RPMI8226 (cell line): ENCODE measurements around the gene RHOU.
"Not testable (repeated sequence)": the region's sequence is repeated elsewhere in the genome, so short reads cannot be mapped to it uniquely, and the experiment has no call there.

Source experiments
- DNase-seq: peaks from one replicate; pipeline ENCODE4 v3.0.0-alpha.2; 2015

RHOU gene

DNA sequence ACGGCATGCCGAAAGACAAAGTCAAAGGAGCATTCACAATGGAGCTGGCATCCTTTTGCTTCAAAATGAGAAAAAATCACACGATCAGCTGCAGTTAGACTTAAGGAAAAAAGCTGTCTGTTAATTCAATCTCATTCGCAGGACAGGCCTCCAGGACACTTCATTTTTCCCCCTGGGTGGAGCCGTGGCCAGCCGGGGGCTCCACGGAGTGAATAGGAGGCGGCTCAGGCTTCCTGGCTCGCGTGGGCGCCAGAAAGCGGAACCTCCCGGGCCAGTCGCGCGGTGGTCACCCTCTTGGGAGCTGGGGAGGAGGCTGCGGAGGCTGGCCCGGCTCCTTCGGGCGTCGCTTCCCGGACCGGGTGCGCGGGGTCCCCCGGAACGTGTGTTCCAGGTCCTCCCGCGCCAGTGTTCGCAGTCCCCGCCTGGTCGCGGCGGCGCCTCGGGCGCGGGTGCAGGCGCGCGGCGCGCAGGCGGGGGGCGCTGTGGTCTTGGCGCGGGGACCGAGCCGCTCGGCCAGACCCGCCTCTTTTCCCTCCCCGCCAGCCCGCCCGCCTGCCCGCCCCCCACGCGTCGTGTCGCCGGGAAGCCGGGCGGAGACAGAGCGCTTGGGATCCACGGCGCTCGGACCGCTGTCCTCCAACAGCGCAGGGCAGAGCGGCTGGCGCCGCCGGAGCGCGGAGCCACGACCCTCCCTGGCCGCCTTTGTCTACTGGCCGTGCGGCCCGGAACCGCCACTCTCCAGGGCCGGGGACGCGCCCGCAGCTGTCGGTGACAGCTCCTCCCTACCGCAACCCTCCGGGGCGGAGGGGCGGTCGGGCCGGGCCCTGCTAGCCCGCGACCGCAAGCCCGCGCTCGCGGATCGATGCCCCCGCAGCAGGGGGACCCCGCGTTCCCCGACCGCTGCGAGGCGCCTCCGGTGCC is at the start of gene RHOU:
Gene RHOU, plus strand, starts transcription at position 599 of the 921 bp plus-strand sequence. Its CDS starts 264 bp downstream, at position 863.
- peak; percentile 61 for DNase-seq

DNA sequence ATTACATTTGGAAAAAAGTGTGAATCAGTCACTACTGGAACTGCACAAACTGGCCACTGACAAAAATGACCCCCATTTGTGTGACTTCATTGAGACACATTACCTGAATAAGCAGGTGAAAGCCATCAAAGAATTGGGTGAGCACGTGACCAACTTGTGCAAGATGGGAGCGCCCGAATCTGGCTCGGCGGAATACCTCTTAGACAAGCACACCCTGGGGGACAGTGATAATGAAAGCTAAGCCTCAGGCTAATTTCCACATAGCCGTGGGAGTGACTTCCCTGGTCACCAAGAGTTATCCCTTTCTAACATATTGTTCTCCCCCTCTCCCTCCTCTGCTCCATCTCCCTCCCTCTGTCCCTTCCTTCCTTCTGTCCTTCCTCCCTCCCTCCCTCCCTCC is 47.7 kb upstream of the RHOU start:
- DNase-seq = no peak

DNA sequence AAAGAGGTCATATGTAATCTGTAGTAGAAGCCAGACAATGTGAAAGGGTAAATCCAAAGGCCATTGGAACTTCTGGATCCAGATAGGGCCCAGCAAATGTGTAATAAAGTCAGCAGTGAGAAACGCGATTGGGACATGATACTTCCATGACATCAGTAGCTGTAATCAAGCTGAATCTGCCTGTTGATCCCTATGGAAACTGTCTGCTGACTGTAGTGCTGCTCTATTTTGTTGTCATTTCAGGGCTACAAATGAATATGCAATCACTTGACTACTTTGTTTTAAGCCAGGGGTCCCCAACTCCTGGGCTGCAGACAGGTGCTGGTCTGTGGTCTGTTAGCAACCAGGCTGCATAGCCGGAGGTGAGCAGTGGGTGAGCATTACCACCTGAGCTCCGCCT is 46.0 kb upstream of the RHOU start:
- DNase-seq = peak; percentile 13

- DNase-seq = no peak
Measured at GRCh38 chr1:228691211-228691610, 44.1 kb upstream of the RHOU start.

DNA sequence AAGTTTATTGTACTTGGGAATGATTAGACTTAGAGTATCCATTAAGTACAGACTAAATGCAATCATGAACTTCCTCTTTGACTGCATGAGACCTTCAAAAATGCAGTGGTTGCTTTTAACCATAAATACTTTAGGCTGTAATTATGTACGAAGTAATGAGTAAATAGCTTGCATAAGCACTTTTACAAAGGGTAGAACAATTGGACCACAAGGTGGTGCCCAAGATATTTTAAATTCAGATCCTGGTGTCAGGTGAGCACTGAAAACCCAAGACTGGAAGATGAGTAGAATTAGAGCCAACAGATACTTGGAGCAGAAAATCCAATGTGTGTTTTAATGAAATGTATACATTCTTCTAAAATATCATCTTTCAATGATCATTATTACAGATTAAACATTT is 43.4 kb upstream of the RHOU start:
- peak; percentile 78 for DNase-seq

GRCh38 chr1:228694447-228694846 is 40.8 kb upstream of the RHOU start:
- DNase-seq = not testable (repeated sequence)

DNA sequence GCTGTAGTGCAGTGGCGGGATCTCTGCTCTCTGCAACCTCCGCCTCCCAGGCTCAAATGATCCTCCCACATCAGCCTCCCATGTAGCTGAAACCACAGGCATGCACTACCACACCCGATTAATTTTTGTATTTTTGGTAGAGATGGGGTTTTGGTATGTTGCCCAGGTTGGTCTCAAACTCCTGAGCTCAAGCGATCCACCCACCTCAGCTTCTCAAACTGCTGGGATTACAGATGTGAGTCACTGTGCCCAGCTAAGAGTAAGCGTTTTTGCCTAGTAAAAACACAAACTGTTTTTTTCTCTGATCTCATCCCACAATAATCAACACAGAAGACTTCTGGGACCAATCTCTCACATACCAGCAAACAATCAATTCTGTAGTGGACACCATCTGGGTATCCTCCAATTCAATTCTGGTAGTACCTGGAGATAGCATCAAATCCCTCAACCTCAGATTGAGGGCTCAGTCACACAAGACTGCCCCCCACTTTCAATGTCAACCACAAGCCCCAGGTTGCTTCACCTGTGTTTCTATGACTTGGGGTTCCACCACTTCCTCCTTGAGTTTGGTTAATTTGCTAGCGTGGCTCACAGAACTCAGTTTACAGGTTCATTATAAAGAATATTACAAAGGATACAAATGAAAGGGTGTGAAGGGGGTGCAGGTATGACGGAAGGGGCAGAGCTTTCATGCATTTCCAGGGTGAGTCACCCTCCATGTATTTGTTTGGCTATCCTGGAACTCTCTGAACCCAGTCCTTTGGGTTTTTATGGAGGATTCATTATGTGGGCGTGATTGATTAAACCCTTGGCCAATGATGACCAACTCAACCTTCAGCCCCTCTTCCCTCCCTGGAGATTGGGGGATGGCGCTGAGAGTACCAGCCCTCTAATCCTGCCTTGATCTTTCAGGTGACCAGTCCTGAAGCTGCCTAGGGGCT is 40.0 kb upstream of the RHOU start:
- no peak for DNase-seq

- DNase-seq = peak; percentile 74
Measured at GRCh38 chr1:228697207-228698016, 37.9 kb upstream of the RHOU start.

GRCh38 chr1:228698017-228698329 is 37.3 kb upstream of the RHOU start:
- no peak for DNase-seq

- no peak for DNase-seq
Measured at GRCh38 chr1:228702433-228702832, 32.8 kb upstream of the RHOU start.

GRCh38 chr1:228706305-228706704 is 29.0 kb upstream of the RHOU start:
- DNase-seq = no peak

DNA sequence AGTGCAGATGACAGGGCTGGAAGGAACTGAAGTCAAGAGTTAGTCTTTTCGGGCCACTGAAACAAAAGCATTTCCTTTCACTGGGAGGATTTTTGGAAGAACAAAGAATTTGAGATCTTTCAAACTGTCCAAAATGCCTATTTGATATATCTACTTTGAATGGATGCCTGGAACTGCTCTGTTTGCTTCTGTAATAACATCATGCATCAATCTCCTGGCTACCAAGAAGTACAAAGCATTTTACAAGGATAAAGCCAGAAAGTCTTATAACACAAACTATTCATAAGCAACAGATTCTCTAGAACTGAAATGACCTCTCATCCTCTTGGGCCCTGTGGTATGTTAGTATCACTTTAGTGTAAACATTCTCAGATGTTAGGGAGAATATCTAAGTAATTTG is 18.2 kb upstream of the RHOU start:
- DNase-seq = no peak

DNA sequence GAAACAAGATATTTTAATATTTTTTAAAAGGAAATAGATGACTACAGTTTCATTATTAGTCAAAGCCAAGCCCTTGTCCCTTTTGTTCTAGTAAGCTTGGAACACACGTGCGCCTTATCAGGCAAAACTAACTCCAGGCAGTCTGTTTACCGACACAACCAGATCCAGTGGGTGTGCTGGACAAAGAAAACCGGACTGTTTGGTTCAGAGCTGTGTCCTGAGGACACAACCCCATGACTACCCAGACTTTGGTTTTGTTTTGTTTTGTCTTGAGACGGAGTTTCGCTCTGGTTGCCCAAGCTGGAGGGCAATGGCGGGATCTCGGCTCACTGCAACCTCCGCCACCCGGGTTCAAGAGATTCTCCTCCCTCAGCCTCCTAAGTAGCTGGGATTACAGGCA is 13.9 kb upstream of the RHOU start:
- no peak for DNase-seq

DNA sequence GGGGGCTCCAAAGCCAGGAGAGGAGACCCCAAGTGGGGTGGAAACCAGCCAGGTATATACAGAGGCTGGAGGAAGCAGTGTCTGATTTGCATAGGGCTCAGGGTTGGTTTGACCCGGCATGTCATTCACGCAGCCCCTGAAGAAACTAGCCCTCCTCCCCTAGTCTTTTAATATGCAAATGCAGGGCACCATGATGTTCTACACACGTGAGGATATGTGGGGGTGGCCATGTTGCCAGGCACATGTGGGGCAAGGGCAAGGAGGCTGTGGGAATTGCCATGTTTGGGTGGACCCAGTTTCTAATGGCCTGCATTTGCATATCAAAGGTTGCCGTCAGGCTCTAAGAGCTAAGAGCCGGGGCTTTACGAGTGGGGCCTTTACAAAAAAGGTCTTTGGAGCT is 12.0 kb upstream of the RHOU start:
- DNase-seq = no peak

DNA sequence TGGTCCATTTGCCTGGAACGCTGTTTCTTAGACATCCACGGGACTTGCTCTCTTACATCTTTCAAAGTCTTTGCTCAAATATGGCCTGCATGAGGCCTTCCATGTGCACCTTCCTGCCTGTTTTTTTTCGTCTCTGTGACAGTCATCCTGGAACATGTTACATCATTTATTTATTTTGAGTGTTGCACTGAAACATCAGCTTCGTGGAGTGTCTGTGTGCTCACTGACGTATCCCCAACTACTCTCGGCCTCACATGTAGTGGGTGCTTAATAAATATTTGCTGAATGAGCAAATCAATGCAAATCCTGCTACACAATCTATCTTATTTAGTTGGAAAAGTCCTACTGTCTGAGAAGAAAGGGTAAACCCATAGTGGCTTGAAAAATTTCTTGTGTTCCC is 11.4 kb upstream of the RHOU start:
- DNase-seq = no peak

GRCh38 chr1:228725178-228725577 is 10.1 kb upstream of the RHOU start:
- no peak for DNase-seq

GRCh38 chr1:228727681-228728171 is 7.6 kb upstream of the RHOU start:
- no peak for DNase-seq

- DNase-seq = no peak
Measured at GRCh38 chr1:228732426-228732825, 2.9 kb upstream of the RHOU start.

GRCh38 chr1:228733576-228733975 is 1.7 kb upstream of the RHOU start:
- no peak for DNase-seq

GRCh38 chr1:228735871-228736586 is 750 bp downstream of the RHOU start:
- DNase-seq = no peak

DNA sequence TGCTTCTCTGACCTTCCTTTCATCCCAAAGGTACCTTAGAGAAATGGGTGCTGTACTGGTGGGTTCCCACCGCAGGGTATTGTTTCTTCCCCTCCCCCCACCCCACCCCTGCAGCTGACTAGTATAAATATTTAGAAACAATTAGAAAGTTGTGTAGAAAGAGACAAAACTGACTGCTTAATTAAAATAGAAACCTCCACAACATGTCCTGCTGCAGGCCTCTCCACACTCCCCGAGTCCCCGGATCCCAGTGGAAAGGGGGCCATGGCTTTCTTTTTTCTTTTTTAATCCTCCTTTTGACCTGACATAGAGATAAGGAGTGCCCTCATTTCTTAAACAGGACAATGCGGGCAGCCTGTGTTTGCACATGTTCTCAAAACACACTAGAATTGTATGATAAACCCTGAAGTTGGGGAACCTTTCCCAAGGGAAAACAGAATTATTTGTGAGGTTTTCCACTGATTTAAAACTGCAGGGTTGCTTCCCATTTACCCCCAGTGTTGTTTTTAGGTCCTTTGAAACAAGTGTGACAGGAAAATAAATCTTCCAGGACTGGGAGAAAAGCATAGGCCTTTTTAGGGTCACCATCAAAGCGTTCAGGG is 1.7 kb downstream of the RHOU start:
- DNase-seq = no peak

GRCh38 chr1:228737601-228738041 is 2.3 kb downstream of the RHOU start:
- no peak for DNase-seq
